ENCODE measurements around the gene ZNF438.
A peak's percentile ranks its signal among the peaks of the same experiment; 100 is the strongest.

ZNF438 gene

GRCh38 chr10:30873411-30873810, 158.3 kb downstream of the ZNF438 start:
- DNase-seq: no peak

GRCh38 chr10:30870896-30871295, 160.8 kb downstream of the ZNF438 start:
- DNase-seq: no peak

GRCh38 chr10:30869566-30869965, 162.1 kb downstream of the ZNF438 start:
- no peak for DNase-seq

- no peak for DNase-seq
Observed at GRCh38 chr10:30868611-30869010, 163.1 kb downstream of the ZNF438 start.

- no peak for DNase-seq
Observed at GRCh38 chr10:30866896-30867295, 164.8 kb downstream of the ZNF438 start.

- DNase-seq: no peak
Observed at GRCh38 chr10:30865141-30865926, 166.3 kb downstream of the ZNF438 start.

- no peak for DNase-seq
Observed at GRCh38 chr10:30863516-30864210, 168.0 kb downstream of the ZNF438 start.

- no peak for DNase-seq
Observed at GRCh38 chr10:30862486-30862885, 169.2 kb downstream of the ZNF438 start.

GRCh38 chr10:30861976-30862375, 169.7 kb downstream of the ZNF438 start:
- no peak for DNase-seq

GRCh38 chr10:30861221-30861620, 170.4 kb downstream of the ZNF438 start:
- no peak for DNase-seq

GRCh38 chr10:30858499-30858898, 173.2 kb downstream of the ZNF438 start:
- DNase-seq: no peak

GRCh38 chr10:30857803-30858202, 173.9 kb downstream of the ZNF438 start:
- peak; percentile 89 for DNase-seq

GRCh38 chr10:30855131-30855530, 176.5 kb downstream of the ZNF438 start:
- DNase-seq: no peak

GRCh38 chr10:30854656-30855055, 177.0 kb downstream of the ZNF438 start:
- no peak for DNase-seq

GRCh38 chr10:30853066-30853465, 178.6 kb downstream of the ZNF438 start:
- no peak for DNase-seq

- no peak for DNase-seq
Observed at GRCh38 chr10:30850776-30851175, 180.9 kb downstream of the ZNF438 start.

GRCh38 chr10:30849231-30850035, 182.2 kb downstream of the ZNF438 start:
- DNase-seq: no peak

- no peak for DNase-seq
Observed at GRCh38 chr10:30848396-30849032, 183.2 kb downstream of the ZNF438 start.

- no peak for DNase-seq
Observed at GRCh38 chr10:30847642-30848041, 184.0 kb downstream of the ZNF438 start.

GRCh38 chr10:30847199-30847598, 184.5 kb downstream of the ZNF438 start:
- DNase-seq: no peak

GRCh38 chr10:30846710-30847109, 185.0 kb downstream of the ZNF438 start:
- no peak for DNase-seq

GRCh38 chr10:30842894-30843293, 188.8 kb downstream of the ZNF438 start:
- DNase-seq: peak; percentile 79

- DNase-seq: no peak
Observed at GRCh38 chr10:30842185-30842584, 189.5 kb downstream of the ZNF438 start.

All from right hindlimb (tissue), 1 donor.